ENCODE measurements around the gene MLST8.

- TF ChIP-seq CTCF (IDR thresholded peaks at IDR 0.05; ENCODE audit: low read depth, low read length) (no peak), POLR2A (IDR thresholded peaks at IDR 0.05; ENCODE audit: extremely low read depth, insufficient read length) (no peak)
These were observed 11.1 kb downstream of the MLST8 start for GRCh38 chr16:2216330-2216729.

All from NB4 (cell line).